Neural progenitor cell (in vitro differentiated cells): ENCODE data around the gene LRBA. TPM values are rescaled to one million over a fixed set of nuclear protein-coding genes. Genes with fewer than 3 reads are reported as not detected.
A peak's percentile ranks its signal among the peaks of the same experiment; 100 is the strongest.

ENCODE experiments used
- DNase-seq: peaks from one replicate; pipeline ENCODE4 v3.0.0-alpha.2; 2016; ENCODE audit warnings: low spot score
- H2AFZ ChIP-seq: fragments of 200-600 bp; sonication (generic); replicated peaks from 2 replicates; pipeline ENCODE4 v1.6.1; 2016; ENCODE audit warnings: antibody characterized with exemption
- H3F3A ChIP-seq: fragments of 200-600 bp; sonication (generic); 2 replicates; pipeline ENCODE4 v1.6.1; 2016; ENCODE audit warnings: antibody characterized with exemption, low read depth
- H3K27ac ChIP-seq: fragments of 200-600 bp; sonication (generic); 2 replicates; pipeline ENCODE4 v1.5.1; 2016; ENCODE audit warnings: mild to moderate bottlenecking
- H3K27me3 ChIP-seq: fragments of 200-600 bp; sonication (generic); 2 replicates; pipeline ENCODE4 v1.6.1; 2016; ENCODE audit warnings: mild to moderate bottlenecking, moderate library complexity
- H3K36me3 ChIP-seq: fragments of 200-600 bp; sonication (generic); 2 replicates; pipeline ENCODE4 v1.5.1; 2016
- H3K4me1 ChIP-seq: fragments of 200-600 bp; sonication (generic); 2 replicates; pipeline ENCODE4 v1.6.1; 2016; ENCODE audit warnings: mixed run types
- H3K4me2 ChIP-seq: fragments of 200-600 bp; sonication (generic); 2 replicates; pipeline ENCODE4 v1.6.1; 2016
- H3K4me3 ChIP-seq: fragments of 200-600 bp; sonication (generic); 2 replicates; pipeline ENCODE4 v1.5.1; 2016
- H3K79me2 ChIP-seq: fragments of 200-600 bp; sonication (generic); 2 replicates; pipeline ENCODE4 v1.6.1; 2016; ENCODE audit warnings: low read depth
- H3K9ac ChIP-seq: fragments of 200-600 bp; sonication (generic); 2 replicates; pipeline ENCODE4 v1.6.1; 2016
- H3K9me3 ChIP-seq: fragments of 200-600 bp; sonication (generic); 2 replicates; pipeline ENCODE4 v1.5.1; 2016; ENCODE audit warnings: low read depth
- H4K20me1 ChIP-seq: fragments of 200-600 bp; sonication (generic); 2 replicates; pipeline ENCODE4 v1.6.1; 2016; ENCODE audit warnings: low read depth
- H3K27ac Mint-ChIP-seq: 3 replicates; pipeline ENCODE4 v1.8.0; 2021; ENCODE audit warnings: mixed read lengths
- H3K27me3 Mint-ChIP-seq: 2 replicates; pipeline ENCODE4 v1.8.0; 2022; ENCODE audit warnings: low read depth, mild to moderate bottlenecking, inconsistent platforms, moderate library complexity, mixed read lengths; ENCODE audit not compliant: insufficient read depth
- H3K36me3 Mint-ChIP-seq: 3 replicates; pipeline ENCODE4 v1.8.0; 2021; ENCODE audit warnings: mixed read lengths
- H3K4me1 Mint-ChIP-seq: 3 replicates; pipeline ENCODE4 v1.8.0; 2021; ENCODE audit warnings: mixed read lengths
- H3K4me3 Mint-ChIP-seq: 3 replicates; pipeline ENCODE4 v1.8.0; 2021; ENCODE audit warnings: mild to moderate bottlenecking, moderate library complexity, mixed read lengths
- H3K9me3 Mint-ChIP-seq: 3 replicates; pipeline ENCODE4 v1.8.0; 2020; ENCODE audit warnings: mixed read lengths
- EZH2 ChIP-seq: fragments of 200-600 bp; sonication (generic); IDR thresholded peaks from 2 replicates; pipeline ENCODE4 v1.6.1; 2017; ENCODE audit warnings: antibody characterized with exemption, mild to moderate bottlenecking, moderate library complexity
- EZH2phosphoT487 ChIP-seq: fragments of 200-600 bp; sonication (generic); IDR thresholded peaks from 2 replicates; pipeline ENCODE4 v1.6.1; 2017; ENCODE audit warnings: antibody characterized with exemption
- total RNA-seq: library from RNA; depleted of rRNA; stranded (reverse); fragments of >200 nt; gene quantifications from 2 replicates; pipeline ENCODE4 v1.2.3, GENCODE V29; 2015; ENCODE audit warnings: low replicate concordance
- TF ChIP-seq, protein P1 (sequence below): fragments of 200-600 bp; sonication (generic); IDR thresholded peaks from 2 replicates; pipeline ENCODE4 v1.5.1; 2017; ENCODE audit warnings: antibody characterized with exemption, mild to moderate bottlenecking

LRBA gene
- total RNA-seq, 1 donor from 2014 or later: 111 TPM

- H3K27ac ChIP-seq: peak overlapping the region; percentile 46
- no peak overlapping the region for H3K4me2 ChIP-seq
- H3F3A ChIP-seq: peaks cover 9% of the 10 kb centered on the region
- Mint-ChIP-seq H3K9me3 (no peaks in the 10 kb centered on the region), H3K4me1 (peaks cover 6% of the 10 kb centered on the region), H3K27ac (no peak overlapping the region), H3K36me3 (peaks cover 36% of the 10 kb centered on the region), H3K27me3 (peaks cover 3% of the 10 kb centered on the region), H3K4me3 (no peak overlapping the region)
- H3K79me2 ChIP-seq: no peaks in the 10 kb centered on the region
- no peaks in the 10 kb centered on the region for H3K9me3 ChIP-seq
- no peak overlapping the region for H3K9ac ChIP-seq
- no peak overlapping the region for H2AFZ ChIP-seq
- no peaks in the 10 kb centered on the region for H3K4me1 ChIP-seq
- TF ChIP-seq, protein P1, sequence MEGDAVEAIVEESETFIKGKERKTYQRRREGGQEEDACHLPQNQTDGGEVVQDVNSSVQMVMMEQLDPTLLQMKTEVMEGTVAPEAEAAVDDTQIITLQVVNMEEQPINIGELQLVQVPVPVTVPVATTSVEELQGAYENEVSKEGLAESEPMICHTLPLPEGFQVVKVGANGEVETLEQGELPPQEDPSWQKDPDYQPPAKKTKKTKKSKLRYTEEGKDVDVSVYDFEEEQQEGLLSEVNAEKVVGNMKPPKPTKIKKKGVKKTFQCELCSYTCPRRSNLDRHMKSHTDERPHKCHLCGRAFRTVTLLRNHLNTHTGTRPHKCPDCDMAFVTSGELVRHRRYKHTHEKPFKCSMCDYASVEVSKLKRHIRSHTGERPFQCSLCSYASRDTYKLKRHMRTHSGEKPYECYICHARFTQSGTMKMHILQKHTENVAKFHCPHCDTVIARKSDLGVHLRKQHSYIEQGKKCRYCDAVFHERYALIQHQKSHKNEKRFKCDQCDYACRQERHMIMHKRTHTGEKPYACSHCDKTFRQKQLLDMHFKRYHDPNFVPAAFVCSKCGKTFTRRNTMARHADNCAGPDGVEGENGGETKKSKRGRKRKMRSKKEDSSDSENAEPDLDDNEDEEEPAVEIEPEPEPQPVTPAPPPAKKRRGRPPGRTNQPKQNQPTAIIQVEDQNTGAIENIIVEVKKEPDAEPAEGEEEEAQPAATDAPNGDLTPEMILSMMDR: no peak
- no peak for TF ChIP-seq EZH2
- TF ChIP-seq EZH2phosphoT487: no peak
- no peaks in the 10 kb centered on the region for H3K27me3 ChIP-seq
- H4K20me1 ChIP-seq: no peaks in the 10 kb centered on the region
- H3K4me3 ChIP-seq: no peak overlapping the region
- DNase-seq: no peak
- H3K36me3 ChIP-seq: no peaks in the 10 kb centered on the region
Observed at GRCh38 chr4:150252306-150252705, 762.8 kb downstream of the LRBA start.

DNA sequence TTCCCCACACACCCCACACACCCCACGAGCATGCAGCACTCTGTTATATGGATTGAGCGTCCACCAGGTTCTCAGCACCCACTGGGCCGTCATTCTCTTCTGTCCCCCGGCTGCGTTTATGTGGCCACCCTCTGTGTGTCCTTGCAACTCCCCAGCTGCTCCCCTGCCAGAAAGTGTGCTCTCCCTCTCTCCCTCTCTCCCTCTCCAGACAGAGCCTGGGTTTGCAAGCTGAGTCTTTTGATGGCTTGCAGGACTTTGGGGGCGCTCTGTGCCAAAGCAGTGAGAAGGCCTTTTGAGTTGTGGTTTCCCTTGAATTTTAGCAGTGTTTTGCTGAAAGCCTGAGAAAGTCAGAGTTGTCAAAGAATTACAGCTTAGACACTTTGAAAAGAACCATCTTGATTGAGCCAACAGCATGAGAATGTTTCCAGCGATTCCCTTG lies 763.3 kb downstream of the LRBA start:
- H3K27me3 ChIP-seq: no peaks in the 10 kb centered on the region
- no peaks in the 10 kb centered on the region for H4K20me1 ChIP-seq
- no peaks in the 10 kb centered on the region for H3K4me1 ChIP-seq
- peaks cover 9% of the 10 kb centered on the region for H3F3A ChIP-seq
- peak; percentile 45 for DNase-seq
- Mint-ChIP-seq H3K9me3 (no peaks in the 10 kb centered on the region), H3K4me1 (peaks cover 6% of the 10 kb centered on the region), H3K4me3 (no peak overlapping the region), H3K36me3 (peaks cover 38% of the 10 kb centered on the region), H3K27me3 (no peaks in the 10 kb centered on the region), H3K27ac (no peak overlapping the region)
- no peak overlapping the region for H3K4me3 ChIP-seq
- H3K79me2 ChIP-seq: no peaks in the 10 kb centered on the region
- H3K9me3 ChIP-seq: no peaks in the 10 kb centered on the region
- TF ChIP-seq EZH2 (no peak), EZH2phosphoT487 (no peak)
- TF ChIP-seq, protein P1: no peak
- H3K36me3 ChIP-seq: no peaks in the 10 kb centered on the region
- peak overlapping the region; percentile 46 for H3K27ac ChIP-seq
- peak overlapping the region; percentile 72 for H2AFZ ChIP-seq
- H3K9ac ChIP-seq: no peak overlapping the region
- no peak overlapping the region for H3K4me2 ChIP-seq

DNA sequence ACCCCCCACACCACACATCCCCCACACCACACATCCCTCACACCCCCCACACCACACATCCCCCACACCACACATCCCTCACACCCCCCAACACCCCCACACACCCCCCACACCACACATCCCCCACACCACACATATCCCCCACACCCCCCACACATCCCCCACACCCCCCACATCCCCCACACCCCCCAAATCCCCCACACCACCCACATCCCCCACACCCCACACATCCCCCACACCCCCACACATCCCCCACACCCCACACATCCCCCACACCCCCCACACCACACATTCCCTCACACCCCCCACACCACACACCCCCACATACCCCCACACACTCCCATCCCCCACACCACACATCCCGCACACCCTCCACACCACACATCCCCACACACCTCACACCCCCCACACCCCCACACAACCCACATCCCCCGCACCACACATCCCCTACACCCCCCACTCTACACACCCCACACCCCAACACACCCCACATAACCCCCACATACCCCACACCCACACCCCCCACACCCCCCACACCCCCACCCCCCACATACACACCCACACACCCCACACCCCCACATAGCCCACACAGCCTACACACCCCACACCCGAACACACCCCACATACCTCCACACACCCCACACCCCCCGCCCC lies 764.0 kb downstream of the LRBA start:
- Histone ChIP-seq H4K20me1 (no peaks in the 10 kb centered on the region), H3K79me2 (no peaks in the 10 kb centered on the region), H3K9me3 (no peaks in the 10 kb centered on the region), H3K4me3 (no peak overlapping the region), H3F3A (peaks cover 9% of the 10 kb centered on the region), H3K9ac (no peak overlapping the region), H2AFZ (no peak overlapping the region), H3K36me3 (no peaks in the 10 kb centered on the region), H3K4me1 (no peaks in the 10 kb centered on the region), H3K27me3 (no peaks in the 10 kb centered on the region), H3K4me2 (no peak overlapping the region), H3K27ac (no peak overlapping the region)
- Mint-ChIP-seq H3K27me3 (no peaks in the 10 kb centered on the region), H3K4me1 (peaks cover 2% of the 10 kb centered on the region), H3K27ac (no peak overlapping the region), H3K36me3 (peaks cover 37% of the 10 kb centered on the region), H3K9me3 (no peaks in the 10 kb centered on the region), H3K4me3 (no peak overlapping the region)
- TF ChIP-seq EZH2phosphoT487 (no peak), EZH2 (no peak)
- TF ChIP-seq, protein P1: no peak
- no peak for DNase-seq
